HEK293T (cell line): ENCODE measurements around the gene TRIM23.

Source experiments
- ARNT ChIP-seq: fragments of 450-650 bp; IDR thresholded peaks from 2 replicates; pipeline ENCODE4 v1.6.1; 2017; ENCODE audit warnings: mild to moderate bottlenecking
- BHLHE40 ChIP-seq: fragments of 450-650 bp; IDR thresholded peaks from 2 replicates; pipeline ENCODE4 v1.6.1; 2016; ENCODE audit warnings: mild to moderate bottlenecking, moderate library complexity, borderline replicate concordance
- CTBP1 ChIP-seq: fragments of 450-650 bp; IDR thresholded peaks from 2 replicates; pipeline ENCODE4 v1.6.1; 2016; ENCODE audit warnings: borderline replicate concordance
- ELF4 ChIP-seq: fragments of 450-650 bp; IDR thresholded peaks from 2 replicates; pipeline ENCODE4 v1.6.1; 2017; ENCODE audit warnings: antibody characterized with exemption
- FOXK2 ChIP-seq: fragments of 450-650 bp; IDR thresholded peaks from 2 replicates; pipeline ENCODE4 v1.6.1; 2016; ENCODE audit warnings: mild to moderate bottlenecking
- FOXM1 ChIP-seq: fragments of 450-650 bp; IDR thresholded peaks from 2 replicates; pipeline ENCODE4 v1.6.1; 2017; ENCODE audit warnings: mild to moderate bottlenecking, borderline replicate concordance
- HDGF ChIP-seq: fragments of 450-650 bp; IDR thresholded peaks from 2 replicates; pipeline ENCODE4 v1.6.1; 2017; ENCODE audit warnings: antibody characterized with exemption, borderline replicate concordance
- L3MBTL2 ChIP-seq: fragments of 450-650 bp; conservative IDR thresholded peaks from 2 replicates; pipeline ENCODE4 v1.6.1; 2016; ENCODE audit warnings: mild to moderate bottlenecking
- SP1 ChIP-seq: fragments of 450-650 bp; IDR thresholded peaks from 2 replicates; pipeline ENCODE4 v1.6.1; 2017
- ZNF384 ChIP-seq: fragments of 450-650 bp; IDR thresholded peaks from 2 replicates; pipeline ENCODE4 v1.6.1; 2016

GRCh38 chr5:65647941-65648340 lies 23.8 kb upstream of the TRIM23 start:
- no peak for TF ChIP-seq ELF4
- TF ChIP-seq BHLHE40, result no peak
- TF ChIP-seq ARNT, result no peak
- no peak for TF ChIP-seq L3MBTL2
- no peak for TF ChIP-seq FOXK2
- TF ChIP-seq ZNF384, result no peak
- no peak for TF ChIP-seq SP1
- TF ChIP-seq FOXM1, result no peak
- TF ChIP-seq CTBP1, result no peak
- no peak for TF ChIP-seq HDGF
